Uterus (tissue), 4 donors: ENCODE results near the gene NOTCH3. TPM values are rescaled to one million over a fixed set of nuclear protein-coding genes. Genes with fewer than 3 reads are reported as not detected.

ENCODE experiments used
- DNase-seq, 2 donors: peaks; one replicate each; pipeline ENCODE4 v3.0.0-alpha.2; 2019 to 2020
- H3K27ac ChIP-seq, 2 donors: fragments of 200-600 bp; sonication (generic); 1 replicate in 1 of 2; 2 replicates in 1 of 2; pipeline ENCODE4 v1.5.1; 2016 to 2018
- H3K27me3 ChIP-seq, 2 donors: fragments of 200-600 bp; sonication (generic); one replicate each; pipeline ENCODE4 v1.5.1; 2018 to 2019; ENCODE audit warnings: control low read depth in 1 of 2
- H3K36me3 ChIP-seq, 2 donors: fragments of 200-600 bp; sonication (generic); one replicate each; pipeline ENCODE4 v1.5.1; 2019; ENCODE audit warnings: control low read depth in 1 of 2
- H3K4me1 ChIP-seq, 2 donors: fragments of 200-600 bp; sonication (generic); one replicate each; pipeline ENCODE4 v1.5.1; 2018 to 2019; ENCODE audit warnings: control low read depth in 1 of 2
- H3K4me3 ChIP-seq, 2 donors: fragments of 200-600 bp; sonication (generic); 1 replicate in 1 of 2; 2 replicates in 1 of 2; pipeline ENCODE4 v1.5.1; 2018 to 2019; ENCODE audit warnings: mild to moderate bottlenecking in 1 of 2
- H3K9me3 ChIP-seq, 2 donors: fragments of 200-600 bp; sonication (generic); one replicate each; pipeline ENCODE4 v1.5.1; 2019; ENCODE audit warnings: control low read depth in 1 of 2
- CTCF ChIP-seq, 4 experiments: fragments of 200-600 bp in 2 of 4; fragments of 450-650 bp in 2 of 4; sonication (generic) in 2 of 4; IDR thresholded peaks; one replicate each; pipeline ENCODE4 v1.5.1; 2016 to 2019; ENCODE audit warnings: antibody characterized with exemption in 4 of 4, mild to moderate bottlenecking in 2 of 4, moderate library complexity in 1 of 4
- POLR2A ChIP-seq, 2 donors: fragments of 450-650 bp; IDR thresholded peaks; one replicate each; pipeline ENCODE4 v1.6.1; 2016; ENCODE audit warnings: antibody characterized with exemption in 2 of 2, mild to moderate bottlenecking in 1 of 2, moderate library complexity in 1 of 2
- intact Hi-C: fragments of 100-400 bp; cut with DNase I; formaldehyde crosslinking; loops from one replicate; pipeline ENCODE4 v1.15.1; 2023; ENCODE audit warnings: low total_unique reads
- microRNA-seq: library from miRNA; unstranded; fragments of <30 nt; microRNA quantifications from one replicate; pipeline ENCODE4, GENCODE V29; 2016; ENCODE audit warnings: borderline microRNAs expressed, borderline replicate concordance
- small RNA-seq: library from RNA; depleted of rRNA; stranded (forward); fragments of <200 nt; gene quantifications from one replicate; pipeline ENCODE3, GENCODE V24; 2016
- total RNA-seq, 4 donors: library from RNA; depleted of rRNA in 3 of 4; stranded (reverse); fragments of >200 nt in 3 of 4; gene quantifications; one replicate each; pipeline versions ENCODE4 v1.1.0 to v1.2.4, GENCODE V29; 2014 to 2023
- donor health status: DM: yes; HTN: yes; CAD: no.

NOTCH3 gene
- total RNA-seq, 4 donors from 2014 or later, result 9.4 to 166 (median 96.9) TPM

GRCh38 chr19:15111758-15112157 is 89.0 kb downstream of the NOTCH3 start:
- TF ChIP-seq CTCF (IDR thresholded peaks at IDR 0.05), result no peak
- no peak for TF ChIP-seq POLR2A (IDR thresholded peaks at IDR 0.05)
- DNase-seq, result no peak
- Histone ChIP-seq H3K36me3 (no peaks in the 10 kb centered on the region), H3K27me3 (no peaks in the 10 kb centered on the region), H3K4me1 (peaks cover 0 to 10% of the 10 kb centered on the region in 2 donors), H3K4me3 (no peak overlapping the region), H3K27ac (no peak overlapping the region), H3K9me3 (no peaks in the 10 kb centered on the region)
- intact Hi-C loops, result no loop called here

GRCh38 chr19:15110418-15110815 is 90.4 kb downstream of the NOTCH3 start:
- no peak for TF ChIP-seq POLR2A (IDR thresholded peaks at IDR 0.05)
- TF ChIP-seq CTCF (IDR thresholded peaks at IDR 0.05), result no peak
- H3K9me3 ChIP-seq, result no peaks in the 10 kb centered on the region
- intact Hi-C loops, result no loop called here
- H3K27me3 ChIP-seq, result no peaks in the 10 kb centered on the region
- H3K4me1 ChIP-seq, result peaks cover 0 to 10% of the 10 kb centered on the region in 2 donors
- H3K4me3 ChIP-seq, result no peak overlapping the region
- H3K27ac ChIP-seq, result no peak overlapping the region
- no peak for DNase-seq
- no peaks in the 10 kb centered on the region for H3K36me3 ChIP-seq

GRCh38 chr19:15109768-15110417 is 90.9 kb downstream of the NOTCH3 start:
- no peak for DNase-seq
- H3K27ac ChIP-seq, result no peak overlapping the region
- peaks cover 0 to 10% of the 10 kb centered on the region in 2 donors for H3K4me1 ChIP-seq
- intact Hi-C loops, result no loop called here
- H3K27me3 ChIP-seq, result no peaks in the 10 kb centered on the region
- H3K9me3 ChIP-seq, result no peaks in the 10 kb centered on the region
- TF ChIP-seq CTCF (IDR thresholded peaks at IDR 0.05) (no peak), POLR2A (IDR thresholded peaks at IDR 0.05) (no peak)
- no peak overlapping the region for H3K4me3 ChIP-seq
- no peaks in the 10 kb centered on the region for H3K36me3 ChIP-seq

Small RNAs within 50 kb of the gene (microRNA-seq; reads per million reads assigned to microRNA genes)
- not detected for gene MIR6795

Small RNAs within 50 kb of the gene (small RNA-seq; reads per million reads assigned to genes)
- gene MIR6795, result not detected
- gene RNU6-782P, result not detected

Other genes starting within 250 kb of the NOTCH3 start
- gene SLC1A6, start 221.1 kb downstream of the NOTCH3 start, total RNA-seq, result under 1 TPM in 1 of 4 donors, not detected in 3; 0.41 TPM
- not detected for gene CASP14, start 151.5 kb downstream of the NOTCH3 start, total RNA-seq
- not detected for gene OR1I1, start 118.8 kb downstream of the NOTCH3 start, total RNA-seq
- 10 to 100 TPM; 15.4 to 60.9 (median 22.8) TPM for gene SYDE1, start 93.6 kb downstream of the NOTCH3 start, total RNA-seq
- gene EPHX3, start 31.5 kb upstream of the NOTCH3 start, total RNA-seq, result under 1 TPM in 2 of 4 donors, not detected in 2; 0.35 to 0.64 TPM
- gene BRD4, start 131.5 kb upstream of the NOTCH3 start, total RNA-seq, result 100 to 1,000 TPM in 1 of 4 donors, 10 to 100 TPM in 2, 1 to 10 TPM in 1; 5.6 to 156 (median 16.6) TPM
- gene AKAP8, start 178.8 kb upstream of the NOTCH3 start, total RNA-seq, result 10 to 100 TPM; 17.1 to 55.6 (median 39.2) TPM
- gene AKAP8L, start 218.0 kb upstream of the NOTCH3 start, total RNA-seq, result 100 to 1,000 TPM in 2 of 4 donors, 10 to 100 TPM in 2; 82.4 to 157 (median 117) TPM
- 10 to 100 TPM in 1 of 4 donors, 1 to 10 TPM in 3; 6.5 to 53.9 (median 8.5) TPM for gene WIZ, start 249.0 kb upstream of the NOTCH3 start, total RNA-seq